CD14-positive monocyte (primary cell): ENCODE measurements around the gene KISS1R. TPM values are rescaled to one million over a fixed set of nuclear protein-coding genes. Genes with fewer than 3 reads are reported as not detected.

ENCODE experiments used
- DNase-seq, 3 donors: peaks; one replicate each; pipeline ENCODE4 v3.0.0-alpha.2; 2011 to 2022
- H2AFZ ChIP-seq: 2 replicates; pipeline ENCODE4 v1.6.0; 2012; ENCODE audit warnings: mild to moderate bottlenecking, low read depth, low read length, inconsistent platforms; ENCODE audit not compliant: insufficient read depth, poor library complexity, severe bottlenecking
- H3K27ac ChIP-seq, 2 donors: 1 replicate in 1 of 2; 2 replicates in 1 of 2; pipeline ENCODE4 v1.5.1; 2012 to 2013; ENCODE audit warnings: low read length in 2 of 2, control low read depth in 1 of 2, inconsistent platforms in 1 of 2, low read depth in 1 of 2, mild to moderate bottlenecking in 1 of 2
- H3K27me3 ChIP-seq, 2 donors: one replicate each; pipeline versions ENCODE4 v1.6.0 to v1.6.1; 2011 to 2013; ENCODE audit warnings: low read length in 2 of 2; ENCODE audit not compliant: control insufficient read depth in 2 of 2, insufficient read depth in 2 of 2
- H3K36me3 ChIP-seq, 2 donors: replicated peaks in 1 of 2; 1 replicate in 1 of 2; 2 replicates in 1 of 2; pipeline versions ENCODE4 v1.5.1 to v1.6.1; 2012 to 2013; ENCODE audit warnings: low read length in 2 of 2, control low read depth in 1 of 2, inconsistent platforms in 1 of 2, mild to moderate bottlenecking in 1 of 2; ENCODE audit not compliant: insufficient read depth in 2 of 2, control insufficient read depth in 1 of 2
- H3K4me1 ChIP-seq, 2 donors: 1 replicate in 1 of 2; 2 replicates in 1 of 2; pipeline versions ENCODE4 v1.5.1 to v1.6.1; 2012 to 2013; ENCODE audit warnings: low read length in 2 of 2, control low read depth in 1 of 2, inconsistent platforms in 1 of 2, mild to moderate bottlenecking in 1 of 2, moderate library complexity in 1 of 2; ENCODE audit not compliant: insufficient read depth in 2 of 2, control insufficient read depth in 1 of 2
- H3K4me2 ChIP-seq: replicated peaks from 2 replicates; pipeline ENCODE3; 2012; ENCODE audit warnings: low read length, moderate library complexity, mild to moderate bottlenecking; ENCODE audit not compliant: poor library complexity, severe bottlenecking; ENCODE audit errors: extremely low read depth
- H3K4me3 ChIP-seq, 3 experiments: fragments of 200-600 bp in 1 of 3; sonication (generic) in 1 of 3; replicated peaks in 1 of 3; 1 replicate in 2 of 3; 2 replicates in 1 of 3; pipeline ENCODE4 v1.5.1; 2011 to 2013; ENCODE audit warnings: low read length in 3 of 3, mild to moderate bottlenecking in 3 of 3, control low read depth in 2 of 3, low read depth in 2 of 3, inconsistent platforms in 1 of 3, moderate library complexity in 1 of 3
- H3K79me2 ChIP-seq: 2 replicates; pipeline ENCODE4 v1.6.0; 2012; ENCODE audit warnings: mild to moderate bottlenecking, control low read depth, inconsistent platforms, low read length, moderate library complexity; ENCODE audit not compliant: insufficient read depth
- H3K9ac ChIP-seq: 2 replicates; pipeline ENCODE4 v1.6.0; 2017; ENCODE audit warnings: low read length, mild to moderate bottlenecking; ENCODE audit not compliant: insufficient read depth, poor library complexity, severe bottlenecking
- H3K9me3 ChIP-seq, 2 donors: replicated peaks in 1 of 2; 1 replicate in 1 of 2; 2 replicates in 1 of 2; pipeline versions ENCODE4 v1.5.1 to v1.6.1; 2012 to 2013; ENCODE audit warnings: low read length in 2 of 2, control low read depth in 1 of 2; ENCODE audit not compliant: control insufficient read depth in 1 of 2, insufficient read depth in 1 of 2
- H4K20me1 ChIP-seq: 2 replicates; pipeline ENCODE4 v1.6.0; 2012; ENCODE audit warnings: mild to moderate bottlenecking, low read length, control low read depth, moderate library complexity; ENCODE audit not compliant: insufficient read depth
- H3K27ac Mint-ChIP-seq, 7 donors: one replicate each; pipeline ENCODE4 v1.8.0; 2020; ENCODE audit warnings: mild to moderate bottlenecking in 7 of 7, mixed read lengths in 7 of 7, moderate library complexity in 6 of 7, inconsistent platforms in 2 of 7
- H3K27me3 Mint-ChIP-seq, 3 donors: one replicate each; pipeline ENCODE4 v1.8.0; 2021 to 2022; ENCODE audit warnings: low read depth in 3 of 3, mild to moderate bottlenecking in 3 of 3, mixed read lengths in 3 of 3, moderate library complexity in 3 of 3, inconsistent platforms in 1 of 3
- H3K36me3 Mint-ChIP-seq, 2 donors: one replicate each; pipeline ENCODE4 v1.8.0; 2020; ENCODE audit warnings: mixed read lengths in 2 of 2, inconsistent platforms in 1 of 2, mild to moderate bottlenecking in 1 of 2
- H3K4me1 Mint-ChIP-seq: one replicate; pipeline ENCODE4 v1.8.0; 2020; ENCODE audit warnings: mild to moderate bottlenecking, mixed read lengths
- H3K4me3 Mint-ChIP-seq, 2 donors: one replicate each; pipeline ENCODE4 v1.8.0; 2020; ENCODE audit warnings: mild to moderate bottlenecking in 2 of 2, mixed read lengths in 2 of 2, moderate library complexity in 1 of 2
- H3K9me3 Mint-ChIP-seq, 7 donors: one replicate each; pipeline ENCODE4 v1.8.0; 2020 to 2022; ENCODE audit warnings: mixed read lengths in 7 of 7, mild to moderate bottlenecking in 6 of 7, moderate library complexity in 6 of 7, inconsistent platforms in 2 of 7
- WGBS: methylation state at CpG from one replicate; pipeline ENCODE4 v1.1.5; 2013; ENCODE audit warnings: missing lambda C conversion rate; ENCODE audit not compliant: insufficient coverage; 5-methylcytosine and 5-hydroxymethylcytosine counted together
- intact Hi-C, 2 donors: fragments of 100-400 bp; cut with micrococcal nuclease; formaldehyde crosslinking; loops; one replicate each; pipeline versions ENCODE4 v1.15.0 to v1.15.1; 2023
- polyA plus RNA-seq, 3 donors: library from polyadenylated mRNA; depleted of rRNA in 1 of 3; unstranded in 2 of 3; stranded (reverse) in 1 of 3; fragments of 300-500 nt in 2 of 3; fragments of >200 nt in 1 of 3; fragmentation: Illumina TruSeq in 2 of 3; gene quantifications; 1 replicate in 2 of 3; 2 replicates in 1 of 3; pipeline ENCODE4 v1.2.3, GENCODE V29; 2012 to 2021
- TF ChIP-seq, protein P1 (sequence below): fragments of 200-600 bp; IDR thresholded peaks from one replicate; pipeline ENCODE4 v1.8.0; 2022; ENCODE audit warnings: antibody characterized with exemption, mild to moderate bottlenecking

The KISS1R gene
- polyA plus RNA-seq, 3 donors = not detected

DNA sequence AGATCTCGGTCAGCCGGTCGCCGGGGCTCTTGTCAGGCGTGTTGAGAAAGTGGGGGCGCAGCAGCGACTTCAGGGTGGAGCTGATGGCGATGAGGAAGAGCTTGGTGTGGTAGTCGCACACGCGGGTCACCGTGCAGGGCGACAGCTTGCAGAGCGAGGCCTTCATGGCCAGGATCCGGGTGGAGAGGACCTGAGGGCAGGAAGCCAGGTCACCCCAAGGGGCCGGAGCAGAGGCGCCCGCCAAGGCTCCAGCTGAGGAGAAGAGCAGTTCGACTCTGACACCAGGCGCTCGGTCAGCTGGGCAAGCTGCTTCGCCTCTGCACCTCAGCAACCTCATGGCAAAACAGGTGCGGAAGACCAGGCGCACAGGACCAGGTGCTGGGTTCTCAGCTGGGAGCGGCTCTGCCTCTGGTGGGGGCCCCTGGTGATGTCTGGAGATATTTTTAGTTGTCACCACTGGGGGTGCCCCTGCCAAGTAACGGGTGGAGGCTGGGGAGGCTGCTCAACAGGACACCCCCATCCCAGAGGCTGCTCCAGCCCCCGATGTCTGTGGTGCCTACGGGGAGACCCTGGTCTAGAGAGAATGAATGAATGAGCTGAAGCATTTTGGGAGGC lies 41.8 kb upstream of the KISS1R start:
- Mint-ChIP-seq H3K9me3 (no peaks in the 10 kb centered on the region), H3K36me3 (peaks cover 29 to 64% of the 10 kb centered on the region in 2 donors), H3K4me3 (no peak overlapping the region), H3K27ac (peak overlapping the region in 1 of 7 donors; percentile 32), H3K27me3 (peaks cover 0 to under 1% (median 0%) of the 10 kb centered on the region in 3 donors), H3K4me1 (peaks cover 5% of the 10 kb centered on the region)
- Histone ChIP-seq H3K4me2 (no peak overlapping the region), H3K4me3 (no peak overlapping the region), H3K36me3 (peaks cover 13 to 27% of the 10 kb centered on the region in 2 donors), H3K79me2 (no peaks in the 10 kb centered on the region), H3K27ac (no peak overlapping the region), H3K4me1 (peaks cover 8 to 10% of the 10 kb centered on the region in 2 donors), H3K9ac (no peak overlapping the region), H4K20me1 (peaks cover 7% of the 10 kb centered on the region), H3K27me3 (no peaks in the 10 kb centered on the region), H3K9me3 (no peaks in the 10 kb centered on the region), H2AFZ (no peak overlapping the region)
- intact Hi-C loops = no loop called here
- no peak for DNase-seq
- TF ChIP-seq, protein P1, sequence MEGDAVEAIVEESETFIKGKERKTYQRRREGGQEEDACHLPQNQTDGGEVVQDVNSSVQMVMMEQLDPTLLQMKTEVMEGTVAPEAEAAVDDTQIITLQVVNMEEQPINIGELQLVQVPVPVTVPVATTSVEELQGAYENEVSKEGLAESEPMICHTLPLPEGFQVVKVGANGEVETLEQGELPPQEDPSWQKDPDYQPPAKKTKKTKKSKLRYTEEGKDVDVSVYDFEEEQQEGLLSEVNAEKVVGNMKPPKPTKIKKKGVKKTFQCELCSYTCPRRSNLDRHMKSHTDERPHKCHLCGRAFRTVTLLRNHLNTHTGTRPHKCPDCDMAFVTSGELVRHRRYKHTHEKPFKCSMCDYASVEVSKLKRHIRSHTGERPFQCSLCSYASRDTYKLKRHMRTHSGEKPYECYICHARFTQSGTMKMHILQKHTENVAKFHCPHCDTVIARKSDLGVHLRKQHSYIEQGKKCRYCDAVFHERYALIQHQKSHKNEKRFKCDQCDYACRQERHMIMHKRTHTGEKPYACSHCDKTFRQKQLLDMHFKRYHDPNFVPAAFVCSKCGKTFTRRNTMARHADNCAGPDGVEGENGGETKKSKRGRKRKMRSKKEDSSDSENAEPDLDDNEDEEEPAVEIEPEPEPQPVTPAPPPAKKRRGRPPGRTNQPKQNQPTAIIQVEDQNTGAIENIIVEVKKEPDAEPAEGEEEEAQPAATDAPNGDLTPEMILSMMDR = no peak
- WGBS = 96% methylated on average over 21 of the region's 28 CpGs

DNA sequence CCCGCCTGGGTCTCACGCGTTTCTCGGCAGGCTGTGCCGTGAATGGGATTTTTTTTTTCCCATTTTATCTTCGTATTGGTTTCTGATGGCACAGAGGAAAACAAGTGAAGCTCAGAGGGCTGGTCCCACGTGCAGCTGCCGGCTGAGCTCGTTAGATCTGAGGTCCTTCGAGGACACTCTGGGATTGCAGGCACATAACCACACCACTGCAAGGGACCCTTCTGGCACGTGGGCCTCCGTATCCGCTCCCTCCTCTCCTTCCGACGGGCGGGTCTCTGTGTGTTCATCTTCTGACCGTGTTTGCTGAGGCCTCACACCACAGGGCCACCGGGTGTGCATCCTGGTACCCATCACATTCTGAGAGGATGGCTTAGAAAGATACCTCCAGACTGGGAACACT lies 41.0 kb upstream of the KISS1R start:
- Histone ChIP-seq H3K79me2 (no peaks in the 10 kb centered on the region), H3K27ac (no peak overlapping the region), H3K9me3 (no peaks in the 10 kb centered on the region), H3K4me1 (peaks cover 8 to 10% of the 10 kb centered on the region in 2 donors), H3K4me2 (no peak overlapping the region), H3K9ac (no peak overlapping the region), H3K27me3 (no peaks in the 10 kb centered on the region), H3K36me3 (peaks cover 15 to 23% of the 10 kb centered on the region in 2 donors), H4K20me1 (peaks cover 3% of the 10 kb centered on the region), H2AFZ (no peak overlapping the region), H3K4me3 (no peak overlapping the region)
- peak overlapping the region in 1 of 7 donors; percentile 33 for H3K27ac Mint-ChIP-seq
- no peak for DNase-seq
- H3K36me3 Mint-ChIP-seq = peaks cover 29 to 64% of the 10 kb centered on the region in 2 donors
- H3K9me3 Mint-ChIP-seq = peaks cover 0 to under 1% (median 0%) of the 10 kb centered on the region in 7 donors
- no peak overlapping the region for H3K4me3 Mint-ChIP-seq
- peaks cover 5% of the 10 kb centered on the region for H3K4me1 Mint-ChIP-seq
- TF ChIP-seq, protein P1 = no peak
- H3K27me3 Mint-ChIP-seq = no peaks in the 10 kb centered on the region
- intact Hi-C loops = no loop called here
- 96% methylated on average over 14 of the region's 18 CpGs for WGBS
